Breast epithelium (tissue), 3 donors: ENCODE data around the gene PALM2AKAP2.

Experiments
- CTCF ChIP-seq, 3 donors: fragments of 450-650 bp; IDR thresholded peaks; one replicate each; pipeline ENCODE4 v1.5.1; 2016 to 2017; ENCODE audit warnings: antibody characterized with exemption in 3 of 3, mild to moderate bottlenecking in 3 of 3, moderate library complexity in 3 of 3
- POLR2A ChIP-seq: fragments of 450-650 bp; IDR thresholded peaks from one replicate; pipeline ENCODE4 v1.6.1; 2016; ENCODE audit warnings: antibody characterized with exemption, mild to moderate bottlenecking, moderate library complexity
- POLR2AphosphoS5 ChIP-seq, 3 donors: sonication (generic); formaldehyde crosslinking; IDR thresholded peaks; one replicate each; pipeline ENCODE4 v1.6.1; 2017; ENCODE audit warnings: antibody characterized with exemption in 3 of 3

GRCh38 chr9:109770101-109770500 is 9.9 kb upstream of the PALM2AKAP2 start:
- TF ChIP-seq CTCF (IDR thresholded peaks at IDR 0.05), result no peak
- no peak for TF ChIP-seq POLR2A
- TF ChIP-seq POLR2AphosphoS5 (IDR thresholded peaks at IDR 0.05), result no peak
